HG03460 (cell line): Measurements from ENCODE around the gene RYR2.
"Not testable (repeated sequence)": the region's sequence is repeated elsewhere in the genome, so short reads cannot be mapped to it uniquely, and the experiment has no call there.

ENCODE experiments used
- ATAC-seq: cut with Tn5 transposase; IDR thresholded peaks from one replicate; pipeline ENCODE4 v1.9.1; 2021; ENCODE audit not compliant: unreplicated experiment

RYR2 gene

GRCh38 chr1:237071641-237072420 lies 29.8 kb downstream of the RYR2 start:
- ATAC-seq: no peak

DNA sequence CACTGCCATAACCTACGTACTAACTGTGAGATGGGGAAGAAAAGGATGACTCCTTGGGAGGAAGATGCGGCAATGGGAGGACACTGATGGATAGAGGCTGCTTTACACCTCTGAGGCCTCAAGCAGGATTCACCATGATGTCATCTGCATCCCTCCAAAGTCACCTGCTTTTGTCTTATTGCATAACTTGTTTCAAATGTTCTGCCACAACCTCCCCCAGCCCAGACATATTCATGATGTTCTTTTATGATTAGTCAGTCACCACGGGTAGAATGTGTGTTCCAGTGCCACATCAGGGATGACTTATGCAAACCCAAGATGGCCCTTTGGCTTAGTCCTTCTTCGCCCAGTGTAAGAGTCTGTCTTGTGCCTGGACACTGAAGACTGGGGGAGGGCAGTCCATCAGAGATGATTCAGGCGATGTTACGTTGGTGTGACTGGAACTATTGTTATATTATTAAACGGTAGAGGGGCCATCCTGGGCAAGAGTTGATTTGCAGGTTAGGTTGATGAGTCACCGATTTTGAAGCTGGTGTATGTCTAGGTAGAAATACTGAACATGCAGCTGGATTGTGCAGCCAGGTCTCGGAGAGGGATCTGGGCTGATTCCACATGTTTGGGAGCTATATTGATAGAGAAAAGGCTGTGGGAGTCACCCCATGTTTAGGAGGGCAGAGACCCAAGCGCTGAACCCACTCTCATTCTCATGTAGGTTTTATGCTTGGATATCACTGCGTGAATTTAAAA lies 32.6 kb downstream of the RYR2 start:
- no peak for ATAC-seq

DNA sequence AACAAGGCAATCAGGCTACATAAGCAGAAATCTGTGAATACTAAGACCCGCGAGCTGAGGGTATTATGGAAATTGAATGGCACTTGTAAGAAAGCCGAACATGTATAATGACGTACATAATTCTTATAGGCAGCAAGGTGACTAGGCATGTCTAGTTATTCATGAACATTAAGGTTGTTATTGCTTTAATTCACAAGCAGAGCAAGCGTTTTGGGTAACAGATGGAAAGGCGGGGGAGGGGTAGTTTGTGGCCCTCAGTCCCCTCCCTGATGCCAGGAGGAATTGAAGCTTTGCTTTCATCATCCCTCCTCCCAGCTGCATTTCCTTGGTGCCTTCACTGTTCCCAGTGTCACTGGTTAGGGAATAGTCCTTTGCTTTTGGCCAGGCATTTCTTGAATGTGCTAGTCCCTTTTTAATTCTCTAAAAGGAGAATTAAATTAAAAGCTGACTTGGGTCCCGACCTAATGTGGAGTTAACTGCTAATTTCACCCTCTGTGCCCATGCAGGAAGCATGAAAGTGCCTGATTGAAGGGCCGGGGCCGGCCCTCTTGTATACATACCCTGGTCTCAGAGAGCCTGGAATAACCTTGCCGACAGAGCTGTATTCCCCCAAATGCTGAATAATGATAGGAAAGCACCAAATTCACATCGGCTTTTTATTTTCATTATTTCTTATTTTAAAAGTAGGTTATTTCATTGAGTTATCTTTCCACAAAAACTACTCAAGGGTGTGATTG lies 42.5 kb downstream of the RYR2 start:
- no peak for ATAC-seq

- ATAC-seq: no peak
Measured at GRCh38 chr1:237091691-237092090, 49.7 kb downstream of the RYR2 start.

- no peak for ATAC-seq
Measured at GRCh38 chr1:237093691-237094090, 51.7 kb downstream of the RYR2 start.

GRCh38 chr1:237098541-237098940 lies 56.6 kb downstream of the RYR2 start:
- ATAC-seq: no peak

GRCh38 chr1:237103021-237103420 lies 61.0 kb downstream of the RYR2 start:
- ATAC-seq: no peak

DNA sequence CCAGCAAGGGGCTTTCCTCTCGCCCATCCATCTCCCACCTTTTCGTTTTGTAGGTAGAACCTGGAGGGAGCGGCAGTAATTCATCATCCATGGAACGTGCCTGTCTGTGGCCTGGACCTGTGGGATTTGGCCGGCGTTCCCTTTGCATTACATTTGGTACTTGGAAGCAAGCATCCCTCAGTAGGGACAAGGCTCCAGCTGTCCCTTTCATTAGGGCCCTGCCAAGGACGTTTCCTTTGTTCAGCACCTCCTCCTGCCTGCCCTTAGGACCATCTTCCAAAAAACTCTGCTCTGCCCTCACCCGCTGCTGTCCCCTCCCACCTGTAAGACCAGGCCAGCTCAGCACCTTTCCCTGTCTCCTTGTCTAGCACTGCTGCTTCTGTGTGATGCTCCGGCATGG lies 62.1 kb downstream of the RYR2 start:
- ATAC-seq: no peak

DNA sequence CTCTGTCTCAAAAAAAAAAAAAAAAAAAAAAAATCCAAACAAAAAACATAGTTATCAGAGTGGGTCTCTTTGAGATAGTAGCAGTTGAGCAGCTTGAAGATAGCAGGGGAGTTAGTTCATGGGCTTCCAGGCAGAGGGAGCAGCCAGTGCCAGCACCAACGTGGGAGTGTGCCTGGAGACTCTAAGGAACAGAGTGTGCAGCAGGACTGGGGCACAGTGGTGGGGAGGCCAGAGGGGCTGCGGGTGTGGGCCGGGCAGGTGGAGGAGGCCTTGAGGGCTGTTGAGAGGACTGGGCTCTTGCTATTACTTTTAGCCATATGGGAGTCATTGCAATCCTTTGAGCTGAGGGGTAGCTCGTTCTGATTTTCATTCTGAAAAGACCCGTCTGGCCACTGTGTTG lies 63.8 kb downstream of the RYR2 start:
- no peak for ATAC-seq

GRCh38 chr1:237108297-237109040 lies 66.5 kb downstream of the RYR2 start:
- ATAC-seq: no peak

DNA sequence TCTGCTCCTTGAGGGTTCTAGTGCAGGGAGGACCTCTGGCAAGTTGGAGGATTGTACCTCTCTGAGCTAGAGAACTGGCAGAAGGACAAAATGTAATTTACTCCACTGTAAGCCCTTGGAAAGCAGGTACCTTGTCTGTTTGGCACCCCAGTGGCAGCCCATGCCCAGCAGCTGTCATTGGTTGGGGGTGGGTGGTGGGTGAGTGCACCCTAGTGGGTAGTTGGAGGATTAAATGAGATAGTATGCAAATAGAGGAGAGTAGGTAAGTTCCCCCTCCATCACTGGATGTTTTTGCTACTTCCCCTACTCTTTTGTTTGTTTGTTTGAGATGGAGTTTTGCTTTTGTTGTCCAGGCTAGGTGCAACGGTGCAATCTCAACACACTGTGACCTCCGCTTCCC lies 69.8 kb downstream of the RYR2 start:
- no peak for ATAC-seq

DNA sequence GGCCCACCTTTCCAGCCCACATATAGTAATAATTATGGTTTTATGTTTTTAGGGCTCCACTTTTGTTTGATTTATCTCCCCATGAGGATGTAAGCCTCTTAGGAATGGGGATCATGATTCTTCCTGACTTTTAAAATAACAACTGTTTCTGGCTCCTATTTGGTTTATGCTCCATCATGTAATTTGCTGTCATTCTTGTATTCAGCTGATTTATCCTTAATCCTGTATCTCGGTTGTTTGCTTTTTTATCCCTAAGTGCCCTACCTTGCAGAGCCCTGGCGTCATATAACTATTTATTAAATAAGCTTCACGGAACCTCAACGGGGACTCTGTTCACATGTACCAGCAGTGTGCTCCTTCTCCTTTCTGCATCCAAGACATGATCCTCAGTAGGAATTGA lies 70.7 kb downstream of the RYR2 start:
- ATAC-seq: no peak

DNA sequence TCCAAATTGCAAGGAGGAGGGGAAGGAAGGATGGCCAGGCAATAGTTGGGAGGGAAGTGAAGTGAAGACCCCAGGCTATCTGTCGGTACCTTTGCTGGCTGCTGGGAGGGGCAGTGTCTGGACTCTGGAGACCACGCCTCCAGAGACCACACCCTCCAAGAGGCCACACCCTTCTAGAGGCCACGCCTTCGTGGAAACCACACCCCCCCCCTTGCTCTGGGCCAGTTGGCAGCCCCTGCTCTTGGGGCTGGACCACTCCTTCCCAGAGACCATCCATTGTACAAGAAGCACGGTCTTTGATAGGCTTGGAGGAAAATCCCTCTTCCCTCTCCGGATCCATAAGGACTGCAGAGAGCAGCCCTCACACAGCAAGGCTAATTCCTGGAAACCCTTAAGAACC lies 73.1 kb downstream of the RYR2 start:
- ATAC-seq: no peak

DNA sequence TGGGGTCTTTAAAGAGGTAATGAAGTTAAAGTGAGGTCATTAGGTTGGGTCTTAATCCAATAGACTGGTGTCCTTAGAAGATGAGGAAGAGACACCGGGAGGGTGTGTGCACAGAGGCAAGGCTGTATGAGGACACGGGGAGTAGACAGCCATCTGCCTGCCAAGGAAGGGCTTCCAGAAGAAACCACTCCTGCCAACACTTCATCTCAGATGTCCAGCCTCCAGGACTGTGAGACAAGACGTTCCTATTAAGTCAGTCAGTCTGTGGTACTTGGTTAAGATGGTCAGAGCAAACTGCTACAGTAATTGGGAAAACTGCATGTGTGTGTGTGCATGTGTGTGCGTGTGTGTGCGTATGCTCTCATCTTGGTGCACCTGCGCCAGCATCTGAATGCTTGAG lies 77.1 kb downstream of the RYR2 start:
- no peak for ATAC-seq

DNA sequence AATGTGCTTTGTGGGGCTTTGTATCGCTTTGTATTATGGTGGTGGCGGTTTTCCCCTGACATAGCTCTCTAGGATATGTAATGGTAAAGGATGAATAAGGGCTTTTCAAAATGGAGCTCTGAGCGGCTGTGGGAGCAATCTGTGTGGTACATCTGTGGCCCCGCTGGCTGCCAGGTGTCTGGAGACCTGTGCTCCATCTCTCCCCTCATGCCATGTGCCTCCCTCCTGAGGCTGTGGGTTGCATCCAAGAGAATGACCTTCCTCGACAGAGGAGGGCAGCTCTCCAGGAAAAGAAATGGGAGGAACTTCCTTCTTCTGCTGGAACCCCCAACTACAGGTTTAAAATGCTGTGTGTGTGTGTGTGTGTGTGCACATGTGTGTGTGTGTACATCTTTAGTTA lies 78.7 kb downstream of the RYR2 start:
- ATAC-seq: no peak

- no peak for ATAC-seq
Measured at GRCh38 chr1:237124856-237125462, 83.0 kb downstream of the RYR2 start.

DNA sequence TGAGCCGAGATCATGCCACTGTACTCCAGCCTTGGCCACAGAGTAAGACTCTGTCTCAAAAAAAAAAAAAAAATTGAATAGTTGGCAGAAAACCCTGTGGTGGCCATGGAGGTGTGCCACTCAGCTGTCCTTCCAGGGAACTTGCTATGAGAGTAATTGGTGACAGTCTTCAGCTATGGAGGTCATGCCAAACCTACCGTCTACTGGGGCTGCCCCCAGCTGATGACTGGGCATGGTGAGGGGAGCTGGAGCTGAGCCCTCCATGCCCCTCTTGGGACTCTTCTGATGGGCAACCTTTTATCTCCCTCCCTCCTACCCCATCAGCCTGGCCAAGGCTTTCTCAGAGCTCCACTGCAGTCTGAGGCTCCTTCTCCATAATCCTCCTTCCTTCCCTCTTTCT lies 84.2 kb downstream of the RYR2 start:
- ATAC-seq: no peak

DNA sequence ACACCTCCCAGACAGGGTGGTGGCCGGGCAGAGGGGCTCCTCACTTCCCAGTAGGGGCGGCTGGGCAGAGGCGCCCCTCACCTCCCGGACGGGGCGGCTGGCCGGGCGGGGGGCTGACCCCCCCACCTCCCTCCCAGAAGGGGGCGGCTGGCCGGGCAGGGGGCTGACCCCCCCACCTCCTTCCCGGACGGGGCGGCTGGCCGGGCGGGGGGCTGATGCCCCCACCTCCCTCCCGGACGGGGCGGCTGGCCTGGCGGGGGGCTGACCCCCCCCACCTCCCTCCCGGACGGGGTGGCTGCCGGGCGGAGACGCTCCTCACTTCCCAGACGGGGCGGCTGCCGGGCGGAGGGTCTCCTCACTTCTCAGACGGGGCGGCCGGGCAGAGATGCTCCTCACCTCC lies 85.3 kb downstream of the RYR2 start:
- ATAC-seq: not testable (repeated sequence)

DNA sequence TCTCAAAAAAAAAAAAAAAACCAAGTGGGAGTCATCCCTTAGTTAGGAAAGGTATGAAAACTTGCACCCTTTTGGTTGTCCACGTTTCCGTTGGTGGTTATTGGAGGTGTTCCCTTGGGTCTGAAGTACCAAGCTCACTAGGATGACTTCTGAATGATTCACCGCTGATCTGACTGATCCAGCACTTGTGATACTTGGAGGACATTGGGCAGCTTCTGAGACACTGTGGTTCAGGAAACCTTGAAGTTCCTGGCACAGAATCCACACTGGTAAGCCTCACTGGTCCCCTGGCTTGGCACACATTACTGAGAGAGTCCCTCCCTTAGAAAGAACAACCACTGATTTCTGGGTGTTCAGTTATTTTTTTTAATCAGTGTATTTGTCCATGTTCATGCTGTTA lies 91.9 kb downstream of the RYR2 start:
- ATAC-seq: no peak

- no peak for ATAC-seq
Measured at GRCh38 chr1:237134929-237135328, 92.9 kb downstream of the RYR2 start.

- no peak for ATAC-seq
Measured at GRCh38 chr1:237138551-237138950, 96.6 kb downstream of the RYR2 start.
